Stimulated activated CD8-positive, alpha-beta memory T cell treated with anti-CD3 and anti-CD28 coated beads, Interleukin-7, amount 100 ng/mL, for 1 hour (primary cell): ENCODE measurements around the gene ZNF792.
A peak's percentile ranks its signal among the peaks of the same experiment; 100 is the strongest.
"Not testable (repeated sequence)": the region's sequence is repeated elsewhere in the genome, so short reads cannot be mapped to it uniquely, and the experiment has no call there.

Source experiments
- DNase-seq, 2 donors: peaks; one replicate each; pipeline ENCODE4 v3.0.0-alpha.2; 2020; ENCODE audit warnings: low read depth in 2 of 2

The ZNF792 gene

GRCh38 chr19:34970185-34970780 lies 6.3 kb upstream of the ZNF792 start:
- DNase-seq: not testable (repeated sequence)

DNA sequence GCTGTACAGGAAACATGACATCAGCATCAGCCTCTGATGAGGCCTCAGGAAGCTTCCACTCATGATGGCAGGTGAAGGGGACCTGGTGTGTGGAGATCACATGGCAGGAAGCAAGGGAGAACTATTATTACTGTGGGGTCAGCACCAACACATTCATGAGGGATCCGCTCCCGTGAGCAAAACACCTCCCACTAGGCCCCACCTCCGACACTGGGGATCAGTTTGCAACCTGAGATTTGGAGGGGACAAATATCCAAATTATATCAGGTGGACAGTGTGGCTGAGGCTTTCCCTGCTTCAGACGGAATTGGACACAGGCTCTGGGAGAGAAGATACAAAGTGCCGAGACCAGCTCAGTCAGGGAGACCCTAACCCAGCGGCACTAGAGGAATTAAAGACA lies 5.7 kb upstream of the ZNF792 start:
- DNase-seq: no peak

DNA sequence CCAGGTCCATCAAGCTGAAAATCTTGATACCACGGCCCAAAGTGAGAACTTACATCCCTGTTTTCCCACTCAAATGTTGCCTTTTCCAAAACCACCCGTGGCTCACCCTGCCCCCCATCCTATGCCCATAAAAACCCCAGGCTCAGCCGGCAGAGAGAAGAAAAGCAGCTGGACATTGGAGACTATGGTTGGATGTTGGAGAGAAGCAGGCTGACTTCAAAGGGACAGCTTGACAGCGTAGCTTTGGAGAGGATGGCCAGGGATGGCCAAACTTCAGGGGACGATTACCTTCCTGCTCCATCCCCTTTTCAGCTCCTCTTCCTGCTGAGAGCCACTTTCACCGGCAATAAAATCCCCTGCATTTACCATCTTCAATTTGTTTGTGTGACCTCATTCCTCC lies 3.5 kb upstream of the ZNF792 start:
- DNase-seq: no peak

- not testable (repeated sequence) for DNase-seq
These were observed 1.5 kb upstream of the ZNF792 start for GRCh38 chr19:34965505-34965904.

DNA sequence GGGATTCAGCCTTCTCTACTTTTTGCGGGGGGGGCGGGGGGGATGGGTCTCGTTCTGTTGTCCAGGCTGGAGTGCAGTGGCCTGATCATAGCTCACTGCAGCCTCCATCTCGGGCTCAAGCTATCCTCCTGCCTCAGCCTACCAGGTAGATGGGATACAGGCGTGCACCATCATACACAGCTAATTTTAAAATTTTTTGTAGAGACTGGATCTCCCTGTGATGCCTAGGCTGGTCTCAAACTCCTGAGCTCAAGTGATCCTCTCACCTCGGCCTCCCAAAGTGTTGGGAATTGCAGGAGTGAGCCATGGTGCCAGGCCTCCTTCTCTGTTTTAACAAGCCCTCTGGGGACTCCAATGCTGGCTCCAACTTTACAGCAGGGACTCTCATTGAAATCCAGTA lies 569 bp upstream of the ZNF792 start:
- no peak for DNase-seq

- no peak for DNase-seq
These were observed 1.1 kb downstream of the ZNF792 start for GRCh38 chr19:34962687-34963572.

- DNase-seq: no peak
These were observed 2.0 kb downstream of the ZNF792 start for GRCh38 chr19:34961775-34962686.

- DNase-seq: no peak
These were observed 2.9 kb downstream of the ZNF792 start for GRCh38 chr19:34960940-34961679.

DNA sequence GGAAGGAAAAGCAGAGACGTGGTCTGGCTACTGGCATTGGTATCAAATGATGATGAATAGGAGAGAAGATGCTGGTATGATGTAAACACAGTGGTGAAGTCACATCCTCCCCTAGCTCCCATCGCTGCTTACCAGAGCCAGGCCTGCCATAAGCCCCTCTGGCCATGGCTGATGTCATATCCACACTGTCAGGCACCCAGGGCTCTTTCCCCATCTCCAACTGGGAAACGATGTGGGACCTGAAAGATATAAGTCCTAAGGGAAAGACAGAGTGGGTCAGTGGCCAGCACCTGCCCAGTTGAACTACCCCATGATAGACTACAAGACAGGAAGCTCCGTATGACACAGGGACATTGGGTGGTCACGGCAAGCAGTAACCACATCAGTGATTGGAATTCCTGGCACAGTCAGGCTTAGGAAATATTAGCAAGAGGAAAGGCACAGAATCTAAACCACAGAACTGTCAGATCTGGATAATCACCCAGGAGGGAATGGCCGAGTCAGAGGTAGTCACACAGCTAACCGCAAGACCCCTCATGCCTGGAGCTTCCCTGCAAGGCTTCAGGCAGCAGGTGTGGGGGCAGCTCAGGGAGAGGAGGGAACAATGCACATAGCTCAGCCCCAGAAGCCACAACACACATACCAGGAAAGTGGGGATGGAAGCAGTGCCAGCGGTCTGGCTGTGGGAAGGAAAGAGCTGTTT lies 3.8 kb downstream of the ZNF792 start:
- no peak for DNase-seq

DNA sequence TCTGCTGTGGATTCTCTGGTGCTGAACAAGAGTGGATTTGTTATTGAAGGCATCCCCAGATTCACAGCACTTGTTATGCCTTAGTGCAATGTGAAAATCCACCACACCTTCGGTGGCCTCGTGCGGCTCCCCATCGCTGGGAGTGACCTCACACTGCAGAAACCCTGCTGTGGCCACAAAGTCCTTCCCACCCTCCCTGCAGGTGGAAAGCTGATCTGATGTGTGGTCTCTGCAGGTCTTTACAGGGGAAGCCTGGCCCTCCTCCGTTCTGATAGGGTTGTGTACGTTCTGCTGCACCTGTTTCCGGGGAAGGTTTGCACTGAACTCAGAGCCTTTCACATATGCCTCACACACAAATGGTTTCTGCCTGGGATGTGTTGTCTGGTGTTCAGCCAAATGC lies 5.0 kb downstream of the ZNF792 start:
- no peak for DNase-seq

- DNase-seq: no peak
These were observed 5.9 kb downstream of the ZNF792 start for GRCh38 chr19:34957830-34958751.

GRCh38 chr19:34953092-34953491 lies 10.9 kb downstream of the ZNF792 start:
- DNase-seq: no peak

- DNase-seq: no peak
These were observed 20.0 kb downstream of the ZNF792 start for GRCh38 chr19:34943861-34944573.

DNA sequence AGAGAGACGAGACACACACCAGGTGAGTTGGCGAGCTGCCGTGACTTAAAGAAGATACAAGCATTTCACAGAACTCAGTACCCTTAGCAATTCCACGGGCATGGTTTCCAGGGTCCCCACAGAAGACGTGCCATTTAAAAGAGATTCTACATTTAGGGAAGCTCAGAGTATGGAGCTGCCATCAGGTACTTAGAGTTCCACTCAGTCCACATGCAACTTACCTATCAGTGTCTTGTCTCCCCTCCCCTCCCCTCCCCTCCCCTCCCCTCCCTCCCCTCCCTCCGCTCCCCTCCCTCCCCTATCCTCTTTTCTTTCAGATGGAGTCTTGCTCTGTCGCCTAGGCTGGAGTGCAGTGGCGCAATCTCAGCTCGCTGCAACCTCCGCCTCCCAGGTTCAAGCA lies 25.1 kb downstream of the ZNF792 start:
- DNase-seq: no peak

- DNase-seq: no peak
These were observed 27.8 kb downstream of the ZNF792 start for GRCh38 chr19:34936184-34936583.

DNA sequence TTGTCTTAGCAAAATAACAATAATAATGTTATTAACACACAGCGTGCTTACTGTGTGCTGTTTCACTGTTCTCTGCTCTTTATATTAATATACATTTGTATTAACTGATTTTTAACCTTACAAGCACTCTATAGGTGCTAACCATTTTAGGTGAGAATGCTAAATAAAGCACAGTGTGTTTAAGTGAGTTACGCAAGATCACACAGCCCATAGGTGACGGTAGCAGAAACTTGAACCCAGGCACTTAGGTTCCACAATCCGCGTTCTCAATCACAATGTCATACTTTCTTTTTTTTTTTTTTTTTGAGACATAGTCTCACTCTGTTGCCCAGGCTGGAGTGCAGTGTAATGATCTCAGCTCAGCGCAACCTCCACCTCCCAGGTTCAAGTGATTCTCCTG lies 31.5 kb downstream of the ZNF792 start:
- DNase-seq: no peak

DNA sequence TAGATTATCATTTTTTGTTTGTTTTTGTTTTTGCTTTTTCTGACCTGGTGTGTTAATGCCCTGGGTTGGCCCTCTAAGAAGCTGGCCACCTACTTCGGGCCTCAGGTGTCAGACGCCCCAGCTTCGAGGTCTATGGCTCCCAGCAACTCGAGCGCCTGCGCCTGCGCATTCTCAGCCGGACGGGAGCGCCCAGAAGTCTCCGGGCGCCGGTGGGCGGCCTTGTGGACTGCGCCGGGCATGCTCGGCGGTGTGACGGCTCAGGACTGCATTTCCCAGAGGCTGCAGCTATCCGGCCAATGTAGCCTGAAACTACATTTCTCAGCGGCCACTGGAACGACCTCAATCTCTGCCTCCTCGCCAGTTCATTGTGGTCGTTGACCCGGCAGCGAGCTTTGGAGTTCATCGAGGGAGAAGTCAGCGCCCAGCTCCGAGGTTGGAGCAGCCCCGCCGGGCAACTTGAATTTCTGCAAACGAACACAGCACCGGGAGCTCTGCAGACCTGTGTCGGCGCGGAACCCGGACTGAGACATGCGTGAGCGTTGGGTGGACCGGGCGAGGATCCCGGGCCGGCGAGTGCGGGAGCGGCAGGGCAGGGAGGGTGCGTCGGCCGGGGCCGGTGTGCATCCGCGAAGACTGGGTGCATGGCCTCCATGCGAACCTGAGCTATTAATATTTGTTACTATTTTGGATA lies 37.2 kb downstream of the ZNF792 start, which contains the start of gene ZNF30:
ZNF30 (plus strand) TSS at position 219 of the 691 bp plus-strand sequence. CDS start 3,045 bp downstream, outside the sequence.
- DNase-seq: peak; percentile 58 to 61

DNA sequence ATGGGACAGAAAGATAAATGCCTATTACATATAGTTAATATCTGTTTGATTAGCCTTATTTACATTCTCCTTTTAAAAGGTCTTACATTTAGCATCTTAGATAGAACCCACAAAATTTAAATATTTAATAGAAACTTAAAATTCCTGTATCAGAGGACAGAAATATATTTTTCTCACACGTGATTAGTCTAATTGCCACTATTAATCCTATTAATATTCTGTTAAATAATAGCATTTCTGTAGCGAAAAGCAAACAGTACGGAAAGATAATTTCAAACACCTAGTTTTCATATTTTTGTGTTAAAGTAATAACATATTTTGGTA lies 37.7 kb downstream of the ZNF792 start:
- DNase-seq: no peak
